ENCODE results near the gene NLRC3. TPM values are rescaled to one million over a fixed set of nuclear protein-coding genes. Genes with fewer than 3 reads are reported as not detected.
"Not testable (repeated sequence)": the region's sequence is repeated elsewhere in the genome, so short reads cannot be mapped to it uniquely, and the experiment has no call there.

Gene NLRC3
- total RNA-seq, 2 experiments from 2014 or later = 25.9 to 28.4 TPM

DNA sequence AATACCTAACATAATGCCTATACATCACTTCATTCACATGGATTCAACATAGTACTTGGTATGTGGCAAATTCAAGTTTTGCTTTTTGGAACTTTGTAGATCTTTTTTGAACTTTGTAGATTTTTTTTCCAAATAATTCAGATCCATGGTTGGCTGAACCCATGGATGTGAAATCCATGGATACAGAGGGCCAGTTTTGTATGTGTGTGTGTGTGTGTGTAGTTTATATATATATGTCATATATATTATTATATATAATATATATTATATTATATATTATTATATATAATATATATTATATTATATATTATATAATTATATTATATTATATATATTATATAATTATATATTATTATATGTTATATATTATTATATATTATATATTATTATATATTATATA is 48.0 kb downstream of the NLRC3 start:
- H3K27me3 Mint-ChIP-seq = no peaks in the 10 kb centered on the region
- peaks cover 5% of the 10 kb centered on the region for H3K4me1 Mint-ChIP-seq (ENCODE audit: low read depth)
- no peak overlapping the region for H3K27ac Mint-ChIP-seq
- no peak overlapping the region for H3K4me3 Mint-ChIP-seq
- intact Hi-C loops (cut with micrococcal nuclease) = loop anchor here (5.0 kb wide), 1 partner anchor 48 kb away; the partner anchor contains the start of gene NLRC3
- H3K9me3 Mint-ChIP-seq = no peaks in the 10 kb centered on the region
- ChIA-PET CTCF (no interaction called here), POLR2A (no interaction called here)
- peaks cover 14% of the 10 kb centered on the region for H3K36me3 Mint-ChIP-seq
- DNase-seq = no peak

GRCh38 chr16:3528406-3528805 is 48.8 kb downstream of the NLRC3 start:
- no peaks in the 10 kb centered on the region for H3K9me3 Mint-ChIP-seq
- ChIA-PET POLR2A (no interaction called here), CTCF (no interaction called here)
- H3K4me1 Mint-ChIP-seq (ENCODE audit: low read depth) = peaks cover 5% of the 10 kb centered on the region
- no peaks in the 10 kb centered on the region for H3K27me3 Mint-ChIP-seq
- no peak for DNase-seq
- no peak overlapping the region for H3K27ac Mint-ChIP-seq
- H3K4me3 Mint-ChIP-seq = no peak overlapping the region
- intact Hi-C loops (cut with micrococcal nuclease) = loop anchor here (5.0 kb wide), 1 partner anchor 49 kb away; the partner anchor contains the start of gene NLRC3
- H3K36me3 Mint-ChIP-seq = peaks cover 12% of the 10 kb centered on the region

DNA sequence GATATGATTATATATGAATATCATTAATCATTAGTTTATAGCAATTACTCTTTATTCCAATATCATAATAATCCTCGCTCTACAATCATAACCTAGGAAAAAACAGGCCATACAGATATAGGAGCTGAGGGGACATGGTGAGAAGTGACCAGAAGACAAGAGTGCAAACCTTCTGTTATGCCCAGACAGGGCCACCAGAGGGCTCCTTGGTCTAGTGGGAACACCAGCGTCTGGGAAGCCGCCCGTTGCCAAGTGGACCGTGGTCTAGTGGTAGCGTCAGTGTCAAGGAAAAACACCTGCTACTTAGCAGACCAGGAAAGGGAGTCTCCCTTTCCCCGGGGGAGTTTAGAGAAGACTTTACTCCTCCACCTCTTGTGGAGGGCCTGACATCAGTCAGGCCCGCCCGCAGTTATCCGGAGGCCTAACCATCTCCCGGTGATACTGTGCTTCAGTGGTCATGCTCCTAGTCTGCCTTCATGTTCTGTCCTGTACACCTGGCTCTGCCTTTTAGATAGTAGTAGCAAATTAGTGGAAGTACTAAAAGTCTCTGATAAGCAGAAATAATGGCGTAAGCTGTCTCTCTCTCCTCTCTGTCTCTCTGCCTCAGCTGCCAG is 49.9 kb downstream of the NLRC3 start:
- DNase-seq = peak; percentile 75
- H3K4me1 Mint-ChIP-seq (ENCODE audit: low read depth); H3K27me3 Mint-ChIP-seq; H3K4me3 Mint-ChIP-seq; H3K27ac Mint-ChIP-seq; H3K9me3 Mint-ChIP-seq; POLR2A ChIA-PET: not testable (repeated sequence)
- CTCF ChIA-PET = interaction anchor here (0.9 to 1.2 kb wide), 4 partner anchors 13 to 155 kb away, joined by 3 to 4 read pairs (median 3); no protein-coding TSS in a partner anchor
- peaks cover 18% of the 10 kb centered on the region for H3K36me3 Mint-ChIP-seq
- intact Hi-C loops (cut with micrococcal nuclease) = loop anchor here (1.0 to 5.0 kb wide), 2 partner anchors 50 to 138 kb away; partner anchors contain the start of gene NLRC3

DNA sequence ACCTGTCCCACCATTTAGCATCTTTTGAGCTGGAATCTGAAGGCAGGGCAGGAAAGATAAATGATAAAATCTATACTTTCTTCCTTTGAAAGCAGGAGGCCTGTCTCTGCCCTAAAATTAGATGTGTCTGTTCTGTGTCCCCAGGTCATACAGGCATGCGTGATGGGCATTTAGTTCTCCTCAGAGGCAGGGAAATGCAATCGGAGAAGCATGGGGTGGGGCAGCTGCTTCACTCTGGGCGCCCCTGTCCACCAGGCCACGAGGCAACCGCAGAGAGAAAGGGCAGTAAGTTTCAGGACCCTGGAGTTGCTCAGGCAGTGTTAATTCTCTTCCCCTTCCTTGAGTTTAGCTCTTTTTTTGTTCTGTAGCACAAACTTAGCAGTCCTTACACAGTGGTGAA is 51.3 kb downstream of the NLRC3 start:
- DNase-seq = no peak
- H3K27me3 Mint-ChIP-seq = no peaks in the 10 kb centered on the region
- ChIA-PET POLR2A (interaction anchor here (0.7 kb wide), 1 partner anchor 10 kb away, joined by 3 read pairs; no protein-coding TSS in a partner anchor), CTCF (interaction anchor here (0.6 to 1.2 kb wide), 3 partner anchors 11 to 75 kb away, joined by 3 to 4 read pairs (median 3); no protein-coding TSS in a partner anchor)
- H3K9me3 Mint-ChIP-seq = no peaks in the 10 kb centered on the region
- no peak overlapping the region for H3K27ac Mint-ChIP-seq
- peaks cover 17% of the 10 kb centered on the region for H3K36me3 Mint-ChIP-seq
- H3K4me1 Mint-ChIP-seq (ENCODE audit: low read depth) = peaks cover 5% of the 10 kb centered on the region
- H3K4me3 Mint-ChIP-seq = no peak overlapping the region
- intact Hi-C loops (cut with micrococcal nuclease) = loop anchor here (5.0 kb wide), 1 partner anchor 51 kb away; the partner anchor contains the start of gene NLRC3

DNA sequence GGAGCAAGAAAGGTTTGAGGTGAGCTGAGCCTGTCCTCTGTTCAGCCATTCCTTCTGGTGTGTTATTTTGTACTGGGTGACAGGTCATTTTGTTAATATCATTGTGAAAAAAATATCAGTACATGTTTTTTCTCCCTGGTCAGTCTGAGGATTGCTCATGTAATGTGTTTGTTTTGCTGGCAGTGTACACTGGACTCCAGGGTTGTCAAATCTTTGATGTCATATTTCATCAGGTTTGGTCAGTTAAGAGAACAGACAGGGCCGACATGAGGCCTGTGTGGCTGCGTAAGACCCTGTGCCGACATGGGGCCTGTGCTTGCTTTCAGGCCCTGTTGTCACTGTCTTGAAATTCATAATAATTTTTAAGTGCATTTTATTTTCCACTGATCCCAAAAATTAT is 53.9 kb downstream of the NLRC3 start:
- Mint-ChIP-seq H3K36me3 (peaks cover 22% of the 10 kb centered on the region), H3K4me3 (no peak overlapping the region), H3K27me3 (no peaks in the 10 kb centered on the region), H3K4me1 (ENCODE audit: low read depth) (peaks cover 5% of the 10 kb centered on the region), H3K27ac (no peak overlapping the region), H3K9me3 (no peaks in the 10 kb centered on the region)
- POLR2A ChIA-PET = interaction anchor here (1.4 kb wide), 1 partner anchor 89 kb away, joined by 3 read pairs; the partner anchor contains the start of gene SLX4
- no peak for DNase-seq
- intact Hi-C loops (cut with micrococcal nuclease) = no loop called here
- CTCF ChIA-PET = no interaction called here

DNA sequence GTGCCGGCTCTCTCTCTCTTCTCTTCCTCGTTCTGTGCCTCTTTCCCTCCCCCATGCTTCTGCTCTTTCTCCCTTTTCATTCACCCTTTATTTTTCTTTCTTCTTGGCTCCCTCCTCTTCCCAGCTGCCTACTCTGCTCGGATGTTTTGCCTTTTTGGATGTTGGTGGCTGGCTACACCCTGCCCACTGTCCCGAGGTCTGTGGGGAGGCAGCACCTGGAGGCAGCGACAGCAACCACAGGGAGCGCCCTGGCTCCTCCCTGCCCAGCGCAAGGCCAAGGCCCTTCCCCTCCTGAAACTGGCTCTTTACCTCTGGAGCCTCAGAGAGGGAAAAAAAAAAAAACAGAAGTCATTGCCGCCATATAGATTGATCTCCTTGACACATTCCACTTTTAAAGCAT is 56.4 kb downstream of the NLRC3 start:
- Mint-ChIP-seq H3K27me3 (no peaks in the 10 kb centered on the region), H3K27ac (no peak overlapping the region), H3K4me1 (ENCODE audit: low read depth) (no peaks in the 10 kb centered on the region), H3K9me3 (no peaks in the 10 kb centered on the region), H3K36me3 (peaks cover 23% of the 10 kb centered on the region), H3K4me3 (no peak overlapping the region)
- intact Hi-C loops (cut with micrococcal nuclease) = no loop called here
- no peak for DNase-seq
- ChIA-PET POLR2A (interaction anchor here (0.6 kb wide), 1 partner anchor 1252 kb away, joined by 3 read pairs; no protein-coding TSS in a partner anchor), CTCF (no interaction called here)

DNA sequence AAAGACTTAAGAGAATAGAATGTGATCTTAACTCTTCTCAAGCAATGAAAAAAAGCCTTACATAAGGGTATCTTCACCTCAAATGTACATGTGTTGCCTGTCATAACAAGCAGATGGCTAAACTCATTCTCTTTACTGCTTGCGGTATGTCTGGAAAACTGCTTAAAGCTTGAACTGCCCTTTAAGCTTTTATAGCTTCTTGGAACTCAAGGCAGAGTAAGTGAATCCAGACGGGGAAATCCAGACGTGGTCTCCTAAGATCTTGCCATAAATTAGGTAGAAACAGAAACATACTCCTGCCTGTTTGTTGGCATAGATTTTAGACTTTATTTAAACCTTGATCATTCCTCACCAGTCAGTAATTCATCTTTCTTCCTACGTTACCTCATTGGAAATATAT is 56.8 kb downstream of the NLRC3 start:
- H3K4me3 Mint-ChIP-seq = no peak overlapping the region
- no peak for DNase-seq
- no peaks in the 10 kb centered on the region for H3K9me3 Mint-ChIP-seq
- peaks cover 24% of the 10 kb centered on the region for H3K36me3 Mint-ChIP-seq
- H3K27me3 Mint-ChIP-seq = no peaks in the 10 kb centered on the region
- POLR2A ChIA-PET = interaction anchor here (0.8 kb wide), 1 partner anchor 29 kb away, joined by 3 read pairs; no protein-coding TSS in a partner anchor
- no peaks in the 10 kb centered on the region for H3K4me1 Mint-ChIP-seq (ENCODE audit: low read depth)
- CTCF ChIA-PET = no interaction called here
- no peak overlapping the region for H3K27ac Mint-ChIP-seq
- intact Hi-C loops (cut with micrococcal nuclease) = no loop called here

DNA sequence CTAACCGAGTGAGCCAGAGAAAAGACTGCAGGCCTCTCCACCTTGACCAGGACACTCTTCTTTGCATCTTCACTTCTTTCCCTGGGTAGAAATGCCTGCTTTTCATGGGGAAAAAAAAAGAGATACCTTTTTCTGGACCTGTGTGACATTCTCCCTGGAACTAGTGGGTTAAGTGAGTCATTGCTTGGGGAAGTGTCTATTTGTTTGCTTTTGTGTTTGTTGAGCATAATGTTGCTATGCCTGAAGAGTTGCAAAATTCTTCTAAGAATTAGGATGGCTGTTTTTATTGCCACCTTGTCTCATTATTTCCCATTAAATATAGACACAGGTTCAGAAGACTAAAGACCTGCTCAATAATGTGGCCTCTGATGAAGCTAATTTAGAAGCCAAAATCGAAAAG is 57.6 kb downstream of the NLRC3 start:
- H3K27me3 Mint-ChIP-seq = no peaks in the 10 kb centered on the region
- H3K9me3 Mint-ChIP-seq = no peaks in the 10 kb centered on the region
- intact Hi-C loops (cut with micrococcal nuclease) = no loop called here
- no peak overlapping the region for H3K27ac Mint-ChIP-seq
- no peak for DNase-seq
- CTCF ChIA-PET = no interaction called here
- H3K4me3 Mint-ChIP-seq = no peak overlapping the region
- no peaks in the 10 kb centered on the region for H3K4me1 Mint-ChIP-seq (ENCODE audit: low read depth)
- peaks cover 24% of the 10 kb centered on the region for H3K36me3 Mint-ChIP-seq
- POLR2A ChIA-PET = interaction anchor here (0.8 kb wide), 1 partner anchor 28 kb away, joined by 3 read pairs; no protein-coding TSS in a partner anchor

GRCh38 chr16:3518986-3519348 is 58.2 kb downstream of the NLRC3 start:
- Mint-ChIP-seq H3K4me1 (ENCODE audit: low read depth) (peaks cover 2% of the 10 kb centered on the region), H3K27me3 (no peaks in the 10 kb centered on the region), H3K9me3 (no peaks in the 10 kb centered on the region), H3K27ac (no peak overlapping the region), H3K4me3 (no peak overlapping the region), H3K36me3 (peaks cover 26% of the 10 kb centered on the region)
- POLR2A ChIA-PET = no interaction called here
- intact Hi-C loops (cut with micrococcal nuclease) = no loop called here
- CTCF ChIA-PET = no interaction called here
- DNase-seq = no peak

DNA sequence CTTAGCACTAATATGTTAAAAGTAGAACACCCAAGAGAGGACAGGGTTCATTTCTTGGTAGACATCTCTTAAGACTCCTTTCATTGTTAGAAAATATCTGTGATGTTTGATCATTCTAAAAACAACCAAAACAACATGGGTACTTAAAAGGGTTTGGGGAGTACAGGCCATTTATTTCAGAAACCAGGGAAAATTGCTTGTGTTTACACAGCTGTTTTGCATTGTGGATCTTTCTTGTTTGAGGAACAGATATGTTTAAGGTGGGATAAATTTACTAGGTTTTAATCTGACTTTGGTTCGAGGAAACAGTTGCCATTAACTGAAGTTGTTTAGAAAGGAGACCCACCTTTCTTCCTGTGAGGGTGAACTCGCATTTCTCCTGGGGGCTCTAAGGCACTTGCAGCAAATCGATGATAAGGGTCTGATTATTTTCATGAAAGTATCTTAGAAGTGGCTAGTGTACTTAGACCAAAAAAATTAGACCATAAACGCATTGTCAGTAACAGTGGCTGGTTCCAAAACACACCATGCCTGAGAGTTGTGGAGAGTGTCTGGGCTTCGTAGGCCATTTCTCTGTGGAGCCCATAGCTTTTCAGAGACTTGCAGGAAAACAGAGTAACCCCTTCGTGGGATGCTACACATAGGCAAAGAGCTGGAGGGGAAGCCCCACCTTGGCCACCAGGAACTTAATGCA is 58.8 kb downstream of the NLRC3 start:
- ChIA-PET CTCF (no interaction called here), POLR2A (no interaction called here)
- intact Hi-C loops (cut with micrococcal nuclease) = no loop called here
- Mint-ChIP-seq H3K4me3 (no peak overlapping the region), H3K9me3 (no peaks in the 10 kb centered on the region), H3K36me3 (peaks cover 30% of the 10 kb centered on the region), H3K27ac (no peak overlapping the region), H3K27me3 (no peaks in the 10 kb centered on the region), H3K4me1 (ENCODE audit: low read depth) (peaks cover 7% of the 10 kb centered on the region)
- DNase-seq = no peak

GRCh38 chr16:3515897-3516296 is 61.3 kb downstream of the NLRC3 start:
- Mint-ChIP-seq H3K36me3 (peaks cover 29% of the 10 kb centered on the region), H3K27ac (no peak overlapping the region), H3K9me3 (no peaks in the 10 kb centered on the region), H3K27me3 (no peaks in the 10 kb centered on the region), H3K4me3 (no peak overlapping the region), H3K4me1 (ENCODE audit: low read depth) (peaks cover 15% of the 10 kb centered on the region)
- CTCF ChIA-PET = interaction anchor here (0.6 kb wide), 1 partner anchor 10 kb away, joined by 4 read pairs; no protein-coding TSS in a partner anchor
- intact Hi-C loops (cut with micrococcal nuclease) = no loop called here
- no peak for DNase-seq
- POLR2A ChIA-PET = no interaction called here

GRCh38 chr16:3514621-3515020 is 62.6 kb downstream of the NLRC3 start:
- Mint-ChIP-seq H3K27me3 (no peaks in the 10 kb centered on the region), H3K36me3 (peaks cover 29% of the 10 kb centered on the region), H3K27ac (peak overlapping the region; percentile 13), H3K4me1 (ENCODE audit: low read depth) (peaks cover 28% of the 10 kb centered on the region), H3K4me3 (no peak overlapping the region), H3K9me3 (no peaks in the 10 kb centered on the region)
- no peak for DNase-seq
- ChIA-PET POLR2A (interaction anchor here (1.8 kb wide), 1 partner anchor 14 kb away, joined by 3 read pairs; the partner anchor contains the start of gene CLUAP1), CTCF (interaction anchor here (0.8 to 1.1 kb wide), 2 partner anchors 13 to 148 kb away, joined by 3 to 4 read pairs; no protein-coding TSS in a partner anchor)
- intact Hi-C loops (cut with micrococcal nuclease) = no loop called here
